Stomach (tissue), 4 donors: ENCODE data around the gene RSBN1L.

Experiments used
- CTCF ChIP-seq, 7 experiments: fragments of 450-650 bp in 4 of 7; fragments of 200-600 bp in 3 of 7; sonication (generic) in 3 of 7; IDR thresholded peaks; one replicate each; pipeline ENCODE4 v1.5.1; 2016 to 2019; ENCODE audit warnings: antibody characterized with exemption in 7 of 7, control low read depth in 2 of 7, mild to moderate bottlenecking in 1 of 7
- POLR2AphosphoS5 ChIP-seq, 3 donors: sonication (generic); formaldehyde crosslinking; IDR thresholded peaks; one replicate each; pipeline ENCODE4 v1.6.1; 2016; ENCODE audit warnings: antibody characterized with exemption in 3 of 3

- TF ChIP-seq POLR2AphosphoS5 (IDR thresholded peaks at IDR 0.05) (no peak), CTCF (IDR thresholded peaks at IDR 0.05) (no peak)
Measured at GRCh38 chr7:77791956-77792355, 95.7 kb downstream of the RSBN1L start.
